ENCODE results near the gene FRRS1L. TPM values are rescaled to one million over a fixed set of nuclear protein-coding genes. Genes with fewer than 3 reads are reported as not detected.

The FRRS1L gene, protein sequence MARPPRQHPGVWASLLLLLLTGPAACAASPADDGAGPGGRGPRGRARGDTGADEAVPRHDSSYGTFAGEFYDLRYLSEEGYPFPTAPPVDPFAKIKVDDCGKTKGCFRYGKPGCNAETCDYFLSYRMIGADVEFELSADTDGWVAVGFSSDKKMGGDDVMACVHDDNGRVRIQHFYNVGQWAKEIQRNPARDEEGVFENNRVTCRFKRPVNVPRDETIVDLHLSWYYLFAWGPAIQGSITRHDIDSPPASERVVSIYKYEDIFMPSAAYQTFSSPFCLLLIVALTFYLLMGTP
- total RNA-seq, result under 0.01 and 0.29 TPM in 2 replicates

DNA sequence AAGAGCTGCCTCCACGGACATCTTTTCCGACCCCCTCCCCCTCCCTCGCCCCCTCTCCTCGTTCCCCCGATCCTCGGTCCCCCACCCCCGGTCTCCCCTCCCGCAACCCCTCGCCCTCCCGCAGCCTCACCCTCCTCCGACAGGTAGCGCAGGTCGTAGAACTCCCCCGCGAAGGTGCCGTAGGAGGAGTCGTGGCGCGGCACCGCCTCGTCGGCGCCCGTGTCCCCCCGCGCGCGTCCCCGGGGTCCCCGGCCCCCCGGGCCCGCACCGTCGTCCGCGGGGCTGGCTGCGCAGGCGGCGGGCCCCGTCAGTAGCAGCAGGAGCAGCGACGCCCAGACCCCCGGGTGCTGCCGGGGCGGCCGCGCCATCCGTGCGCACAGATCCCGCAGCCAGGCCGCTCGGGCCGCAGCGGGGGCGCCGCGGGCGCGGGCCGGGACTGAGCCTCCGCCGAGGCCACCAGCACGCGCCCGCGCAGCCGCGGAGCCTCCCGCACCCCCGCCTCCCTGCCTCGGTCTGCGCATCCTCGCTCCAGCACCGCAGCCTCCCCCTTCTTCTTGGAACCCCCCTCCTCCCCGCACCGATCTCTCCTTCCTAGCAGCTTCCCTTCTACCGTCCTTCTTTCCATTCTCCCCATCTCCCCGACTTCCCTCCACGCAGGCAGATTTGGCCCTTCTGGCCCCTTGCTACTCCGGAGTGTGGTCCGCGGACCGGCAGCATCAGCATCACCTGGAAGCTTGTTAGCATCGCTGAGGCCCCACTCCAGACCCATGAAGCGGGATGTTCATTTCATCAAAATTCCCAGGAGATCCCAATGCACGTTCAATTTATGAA lies at the start of gene FRRS1L:
Gene FRRS1L, minus strand, starts transcription at position 479 of the 831 bp plus-strand sequence. Its CDS starts 111 bp downstream, at position 368.

GRCh38 chr9:109119439-109120203 lies 47.4 kb downstream of the FRRS1L start, which contains the start of gene TMEM245:
Gene TMEM245 (minus strand): TSS chr9:109119947. CDS start chr9:109119913, 34 bp downstream.

Other genes starting within 250 kb of the FRRS1L start
- 28.0 and 36.2 TPM in 2 replicates for gene ELP1, start 233.1 kb downstream of the FRRS1L start, total RNA-seq
- gene ABITRAM, start 232.8 kb downstream of the FRRS1L start, total RNA-seq, result 8.5 and 14.1 TPM in 2 replicates
- gene CTNNAL1, start 153.8 kb downstream of the FRRS1L start, total RNA-seq, result 203 and 235 TPM in 2 replicates
- gene TMEM245, start 47.3 kb downstream of the FRRS1L start, total RNA-seq, result 36.0 and 38.5 TPM in 2 replicates
- gene EPB41L4B, start 153.8 kb upstream of the FRRS1L start, total RNA-seq, result 0.29 TPM in 1 of 2 replicates, not detected in the other